ENCODE data around the gene NCAM2.

NCAM2 gene

DNA sequence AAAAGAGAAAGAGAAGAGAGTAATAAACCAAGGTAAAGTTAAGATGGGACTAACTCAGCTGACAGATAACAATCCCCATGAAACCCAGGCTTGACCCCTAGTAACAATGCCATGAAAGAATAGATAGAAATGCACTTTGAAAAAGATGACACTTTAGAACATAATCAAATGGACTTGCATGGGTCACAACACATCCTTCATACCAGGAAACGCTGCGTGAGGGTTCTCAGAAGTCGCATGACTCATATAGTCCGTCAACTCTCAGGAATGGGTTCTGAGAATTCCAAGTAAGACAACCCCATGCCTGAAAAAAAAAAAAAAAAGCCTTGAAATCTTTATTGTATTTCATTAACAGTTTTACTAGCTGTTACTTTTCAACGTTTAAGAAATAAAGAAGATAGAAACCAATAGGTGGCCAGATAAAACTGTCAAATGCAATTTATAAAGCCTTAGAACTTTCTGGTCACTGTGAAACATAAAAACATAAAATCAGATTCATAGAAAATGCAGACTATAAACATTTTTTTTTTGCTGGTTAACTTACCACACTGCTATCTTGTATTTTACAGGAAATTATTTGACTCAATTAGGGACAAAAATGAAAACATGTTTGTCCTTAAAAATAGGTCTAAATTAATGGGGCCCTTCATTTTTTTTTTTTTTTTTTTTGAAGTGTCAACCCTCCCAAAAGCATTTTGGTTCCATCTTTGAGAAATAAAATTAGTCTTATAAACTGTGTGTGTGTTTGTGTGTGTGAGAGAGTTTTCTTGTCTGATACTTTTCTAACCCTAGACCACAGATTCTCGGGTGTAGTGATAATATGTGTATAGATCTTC, 202.1 kb downstream of the NCAM2 start:
- no peak overlapping the region for H3K4me3 ChIP-seq (ENCODE audit: low read depth in 1 of 2, low read length in 2 of 2)

DNA sequence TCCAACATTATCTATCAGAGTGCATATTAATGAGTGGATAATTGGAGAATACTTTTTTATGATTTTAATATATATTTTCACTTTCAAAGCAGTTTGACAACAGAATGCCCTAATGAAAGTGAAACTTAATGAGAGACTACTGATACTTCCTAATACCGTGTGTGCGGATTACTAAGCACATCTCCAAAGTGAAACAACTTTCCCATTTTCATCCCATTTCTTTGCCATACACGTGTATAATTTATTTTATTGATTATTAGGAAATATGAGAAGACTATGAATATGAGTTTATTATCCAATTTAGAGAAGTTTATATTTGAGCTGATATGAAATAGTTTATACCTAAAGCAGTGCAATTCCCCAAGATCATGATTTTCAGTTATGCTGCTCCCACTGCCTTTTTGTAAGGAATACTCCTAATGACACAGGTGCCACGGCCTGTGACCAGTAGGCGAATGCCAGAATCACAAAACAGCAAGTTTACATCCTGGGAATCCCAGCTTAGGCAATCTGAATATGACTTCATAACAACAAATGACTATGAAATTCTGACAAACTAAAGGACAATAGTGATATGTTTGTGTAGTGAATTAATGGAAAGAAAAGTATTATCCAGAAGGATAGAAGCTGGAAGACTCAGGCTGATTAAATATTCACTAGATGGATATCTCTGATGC, 202.9 kb downstream of the NCAM2 start:
- H3K27ac ChIP-seq (ENCODE audit: low read depth, low read length), result peak overlapping the region; percentile 66

More for the DNA sequence above, 202.1 kb downstream of the NCAM2 start:
- H3K4me1 ChIP-seq (ENCODE audit: insufficient read depth, low read length), result peaks cover 27% of the 10 kb centered on the region
- H3K9ac ChIP-seq (ENCODE audit: low read length), result no peak overlapping the region
- H3K27me3 ChIP-seq (ENCODE audit: control insufficient read depth in 1 of 2, insufficient read depth in 2 of 2, low read length in 2 of 2), result no peaks in the 10 kb centered on the region
- peak overlapping the region; percentile 66 for H3K27ac ChIP-seq (ENCODE audit: low read depth, low read length)
- no peaks in the 10 kb centered on the region for H3K36me3 ChIP-seq (ENCODE audit: insufficient read depth, low read length)
- no peaks in the 10 kb centered on the region for H3K9me3 ChIP-seq (ENCODE audit: low read length)

DNA sequence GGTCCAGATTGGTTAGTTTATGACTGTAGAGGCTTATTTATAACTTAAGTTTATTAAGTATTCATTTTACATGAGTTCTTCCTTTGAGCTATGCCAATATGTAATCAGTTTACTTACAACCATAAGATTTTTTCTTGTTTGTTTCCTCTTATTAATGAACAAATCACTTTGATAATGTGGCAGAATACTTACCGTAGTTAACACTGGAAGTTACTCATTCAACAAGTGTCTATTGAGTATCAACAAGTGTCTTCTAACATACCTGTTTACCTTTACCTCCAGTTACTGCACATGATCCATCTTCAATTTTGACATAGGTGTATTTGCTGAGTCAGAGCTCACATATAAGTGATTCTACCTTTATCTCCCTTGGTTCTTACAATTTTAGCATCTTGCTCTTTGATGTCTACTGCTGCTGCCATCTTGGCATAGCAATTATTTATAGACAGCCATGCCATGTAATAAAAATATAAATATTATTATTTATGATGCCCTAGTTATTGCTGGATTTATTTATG, 205.7 kb downstream of the NCAM2 start:
- H3K36me3 ChIP-seq (ENCODE audit: insufficient read depth, low read length), result no peaks in the 10 kb centered on the region
- H3K27me3 ChIP-seq (ENCODE audit: control insufficient read depth in 1 of 2, insufficient read depth in 2 of 2, low read length in 2 of 2), result no peaks in the 10 kb centered on the region
- no peaks in the 10 kb centered on the region for H3K9me3 ChIP-seq (ENCODE audit: low read length)
- H3K9ac ChIP-seq (ENCODE audit: low read length), result no peak overlapping the region
- H3K4me3 ChIP-seq (ENCODE audit: low read depth in 1 of 2, low read length in 2 of 2), result no peak overlapping the region
- peaks cover 23% of the 10 kb centered on the region for H3K4me1 ChIP-seq (ENCODE audit: insufficient read depth, low read length)
- no peak overlapping the region for H3K27ac ChIP-seq (ENCODE audit: low read depth, low read length)

More for the DNA sequence above, 202.9 kb downstream of the NCAM2 start:
- no peak overlapping the region for H3K4me3 ChIP-seq (ENCODE audit: low read depth in 1 of 2, low read length in 2 of 2)
- H3K27me3 ChIP-seq (ENCODE audit: control insufficient read depth in 1 of 2, insufficient read depth in 2 of 2, low read length in 2 of 2), result no peaks in the 10 kb centered on the region
- H3K9me3 ChIP-seq (ENCODE audit: low read length), result no peaks in the 10 kb centered on the region
- no peak overlapping the region for H3K9ac ChIP-seq (ENCODE audit: low read length)
- H3K4me1 ChIP-seq (ENCODE audit: insufficient read depth, low read length), result peaks cover 26% of the 10 kb centered on the region
- no peaks in the 10 kb centered on the region for H3K36me3 ChIP-seq (ENCODE audit: insufficient read depth, low read length)

DNA sequence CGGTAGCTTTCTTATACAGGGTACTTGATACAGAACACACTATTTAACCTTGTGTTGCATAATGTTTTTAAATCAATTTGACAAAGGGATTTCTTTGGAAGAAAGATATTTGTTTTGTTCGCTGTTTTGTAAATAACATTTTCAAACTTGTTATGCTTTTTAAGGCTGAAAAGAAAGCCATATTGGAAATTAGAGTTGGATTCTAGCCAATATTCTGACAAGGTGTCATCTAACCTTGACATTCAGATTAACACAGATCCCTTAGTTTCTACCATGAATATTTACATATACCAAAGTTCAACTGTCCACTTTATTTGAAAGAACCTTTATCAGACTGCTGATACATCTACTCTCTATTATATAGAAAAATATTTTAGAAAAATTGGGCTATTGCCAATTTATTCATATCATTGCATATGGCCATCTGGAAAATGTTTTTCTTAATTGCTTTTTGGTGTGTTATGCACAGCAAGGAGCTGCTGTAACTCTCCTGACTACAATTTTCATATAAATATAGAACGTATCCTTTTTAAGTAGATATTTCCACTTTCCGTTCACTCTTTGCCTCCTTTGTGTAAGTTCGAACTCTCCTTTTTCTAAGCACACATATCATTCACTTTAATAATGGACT, 206.3 kb downstream of the NCAM2 start:
- Histone ChIP-seq H3K36me3 (ENCODE audit: insufficient read depth, low read length) (no peaks in the 10 kb centered on the region), H3K9ac (ENCODE audit: low read length) (no peak overlapping the region), H3K27ac (ENCODE audit: low read depth, low read length) (no peak overlapping the region), H3K4me3 (ENCODE audit: low read depth in 1 of 2, low read length in 2 of 2) (no peak overlapping the region), H3K4me1 (ENCODE audit: insufficient read depth, low read length) (peaks cover 17% of the 10 kb centered on the region), H3K27me3 (ENCODE audit: control insufficient read depth in 1 of 2, insufficient read depth in 2 of 2, low read length in 2 of 2) (no peaks in the 10 kb centered on the region), H3K9me3 (ENCODE audit: low read length) (no peaks in the 10 kb centered on the region)

DNA sequence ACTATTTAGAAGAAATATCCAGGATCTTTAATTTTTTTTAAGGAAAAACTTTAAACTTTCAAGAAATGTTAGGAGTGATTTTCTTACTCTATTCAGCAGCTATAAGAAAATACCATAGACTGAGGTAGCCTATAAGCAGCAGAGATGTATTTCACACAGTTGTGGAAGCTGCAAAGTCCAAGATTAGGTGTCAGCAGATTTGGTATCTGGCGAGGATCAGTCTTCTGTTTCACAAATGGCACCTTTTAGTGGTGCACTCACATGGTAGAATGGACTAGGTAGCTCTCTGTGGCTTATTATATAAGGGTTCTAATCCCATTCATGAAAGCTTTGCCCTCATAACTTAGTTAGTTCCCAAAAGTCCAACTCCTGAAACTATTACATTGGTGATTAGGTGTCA, 207.4 kb downstream of the NCAM2 start:
- Histone ChIP-seq H3K4me3 (ENCODE audit: low read depth in 1 of 2, low read length in 2 of 2) (no peak overlapping the region), H3K27ac (ENCODE audit: low read depth, low read length) (no peak overlapping the region), H3K9ac (ENCODE audit: low read length) (no peak overlapping the region), H3K4me1 (ENCODE audit: insufficient read depth, low read length) (peaks cover 6% of the 10 kb centered on the region), H3K9me3 (ENCODE audit: low read length) (no peaks in the 10 kb centered on the region), H3K36me3 (ENCODE audit: insufficient read depth, low read length) (no peaks in the 10 kb centered on the region), H3K27me3 (ENCODE audit: control insufficient read depth in 1 of 2, insufficient read depth in 2 of 2, low read length in 2 of 2) (no peaks in the 10 kb centered on the region)

DNA sequence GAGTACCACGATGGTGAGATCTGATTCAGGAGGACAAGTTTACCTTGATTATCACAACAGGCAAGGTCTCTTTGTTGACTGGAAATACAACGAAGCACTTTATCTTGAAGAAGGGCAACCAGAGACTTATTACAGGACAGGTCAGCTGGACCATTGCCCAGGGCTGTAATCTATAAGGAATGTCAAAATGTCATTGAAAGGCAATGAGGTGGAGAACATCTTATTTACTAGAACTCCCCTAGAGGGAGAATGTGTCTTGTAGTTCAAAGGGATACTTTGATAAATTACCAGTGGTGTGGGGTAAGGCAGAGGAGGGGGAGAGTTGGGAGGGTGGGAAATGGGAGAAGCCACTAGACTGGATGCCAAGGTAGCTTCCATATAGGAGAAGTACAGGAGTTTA, 212.3 kb downstream of the NCAM2 start:
- H3K4me3 ChIP-seq (ENCODE audit: low read depth in 1 of 2, low read length in 2 of 2), result no peak overlapping the region
- H3K4me1 ChIP-seq (ENCODE audit: insufficient read depth, low read length), result no peaks in the 10 kb centered on the region
- H3K27me3 ChIP-seq (ENCODE audit: control insufficient read depth in 1 of 2, insufficient read depth in 2 of 2, low read length in 2 of 2), result no peaks in the 10 kb centered on the region
- H3K9ac ChIP-seq (ENCODE audit: low read length), result no peak overlapping the region
- H3K9me3 ChIP-seq (ENCODE audit: low read length), result no peaks in the 10 kb centered on the region
- H3K36me3 ChIP-seq (ENCODE audit: insufficient read depth, low read length), result no peaks in the 10 kb centered on the region
- H3K27ac ChIP-seq (ENCODE audit: low read depth, low read length), result no peak overlapping the region

DNA sequence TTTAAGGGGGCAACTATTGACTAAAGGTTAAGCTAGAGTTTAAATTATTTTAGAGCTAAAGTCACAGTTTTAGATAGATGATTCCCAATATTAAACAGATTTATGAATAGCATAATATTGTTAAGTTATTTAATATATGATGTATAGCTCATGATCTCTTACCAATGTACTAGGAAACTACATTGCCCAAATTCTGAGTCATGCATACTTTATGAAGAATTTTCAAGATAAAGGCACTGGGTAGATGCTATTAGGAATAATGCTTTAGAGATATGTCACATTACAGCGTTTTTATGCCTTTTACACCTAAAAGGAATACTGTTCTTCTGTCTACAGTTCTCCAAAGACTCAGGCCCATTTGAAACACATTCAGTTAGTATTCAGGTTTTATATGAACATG, 215.1 kb downstream of the NCAM2 start:
- Histone ChIP-seq H3K27me3 (ENCODE audit: control insufficient read depth in 1 of 2, insufficient read depth in 2 of 2, low read length in 2 of 2) (no peaks in the 10 kb centered on the region), H3K9ac (ENCODE audit: low read length) (no peak overlapping the region), H3K36me3 (ENCODE audit: insufficient read depth, low read length) (no peaks in the 10 kb centered on the region), H3K4me1 (ENCODE audit: insufficient read depth, low read length) (no peaks in the 10 kb centered on the region), H3K4me3 (ENCODE audit: low read depth in 1 of 2, low read length in 2 of 2) (no peak overlapping the region), H3K27ac (ENCODE audit: low read depth, low read length) (no peak overlapping the region), H3K9me3 (ENCODE audit: low read length) (no peaks in the 10 kb centered on the region)

DNA sequence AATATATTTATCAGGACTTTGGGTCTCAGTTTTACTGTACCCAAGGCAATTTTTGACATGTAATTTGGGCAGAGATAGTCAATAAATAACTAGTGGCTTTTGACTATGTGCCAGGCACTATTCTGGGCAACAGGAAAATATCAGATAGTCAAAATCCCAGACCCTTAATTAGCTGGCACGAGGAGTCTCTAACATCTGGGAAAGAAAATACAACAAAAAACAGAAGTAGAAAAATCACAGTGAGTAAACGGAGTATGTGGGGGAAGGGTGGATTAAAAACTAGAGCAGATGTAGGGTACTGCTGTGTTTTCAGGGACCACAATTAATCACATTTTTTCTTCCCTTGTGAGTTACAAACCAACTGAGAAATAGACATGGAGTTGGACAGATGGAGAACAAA, 217.8 kb downstream of the NCAM2 start:
- H3K36me3 ChIP-seq (ENCODE audit: insufficient read depth, low read length), result no peaks in the 10 kb centered on the region
- no peak overlapping the region for H3K9ac ChIP-seq (ENCODE audit: low read length)
- no peak overlapping the region for H3K27ac ChIP-seq (ENCODE audit: low read depth, low read length)
- H3K27me3 ChIP-seq (ENCODE audit: control insufficient read depth in 1 of 2, insufficient read depth in 2 of 2, low read length in 2 of 2), result no peaks in the 10 kb centered on the region
- H3K4me3 ChIP-seq (ENCODE audit: low read depth in 1 of 2, low read length in 2 of 2), result no peak overlapping the region
- H3K4me1 ChIP-seq (ENCODE audit: insufficient read depth, low read length), result no peaks in the 10 kb centered on the region
- H3K9me3 ChIP-seq (ENCODE audit: low read length), result no peaks in the 10 kb centered on the region

DNA sequence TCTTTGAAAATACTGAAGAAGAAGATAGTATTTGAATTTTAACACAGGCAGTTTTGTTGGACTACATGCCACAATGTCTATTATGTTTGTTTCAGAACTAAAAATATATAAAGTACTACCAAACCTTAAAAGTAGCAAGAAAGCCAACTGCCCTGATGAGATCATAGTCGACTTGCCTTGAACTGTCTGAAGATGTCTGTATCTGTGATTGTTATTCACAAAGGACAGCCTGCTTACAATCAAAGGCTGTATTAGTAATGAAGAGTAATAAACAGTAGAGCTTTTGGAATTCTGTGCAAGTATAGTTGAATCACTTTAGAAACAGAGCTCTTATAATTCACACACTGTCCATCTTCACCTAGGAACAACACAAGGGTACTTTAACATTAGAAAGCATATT, 228.3 kb downstream of the NCAM2 start:
- Histone ChIP-seq H3K27me3 (ENCODE audit: control insufficient read depth in 1 of 2, insufficient read depth in 2 of 2, low read length in 2 of 2) (no peaks in the 10 kb centered on the region), H3K27ac (ENCODE audit: low read depth, low read length) (no peak overlapping the region), H3K9ac (ENCODE audit: low read length) (no peak overlapping the region), H3K4me3 (ENCODE audit: low read depth in 1 of 2, low read length in 2 of 2) (no peak overlapping the region), H3K9me3 (ENCODE audit: low read length) (no peaks in the 10 kb centered on the region), H3K4me1 (ENCODE audit: insufficient read depth, low read length) (no peaks in the 10 kb centered on the region), H3K36me3 (ENCODE audit: insufficient read depth, low read length) (no peaks in the 10 kb centered on the region)

DNA sequence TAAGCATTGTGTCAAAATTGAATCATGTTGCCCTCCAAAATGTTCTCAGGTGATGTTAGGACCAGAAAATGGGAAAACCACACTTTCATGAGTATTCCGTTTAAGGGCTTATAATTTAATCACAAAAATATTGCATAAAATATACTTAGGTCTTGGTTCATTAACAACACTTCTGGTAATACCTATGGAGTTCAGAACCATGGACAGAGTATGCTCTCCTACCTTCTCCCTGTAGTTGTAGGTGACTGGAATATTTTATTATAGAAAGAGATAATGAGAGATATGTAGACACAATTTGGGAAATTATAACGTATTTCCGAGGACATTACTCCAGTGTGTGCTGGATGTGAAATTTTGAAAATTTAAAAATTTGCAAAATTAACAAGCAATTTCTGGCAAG, 232.5 kb downstream of the NCAM2 start:
- Histone ChIP-seq H3K4me1 (ENCODE audit: insufficient read depth, low read length) (no peaks in the 10 kb centered on the region), H3K9me3 (ENCODE audit: low read length) (no peaks in the 10 kb centered on the region), H3K27ac (ENCODE audit: low read depth, low read length) (no peak overlapping the region), H3K4me3 (ENCODE audit: low read depth in 1 of 2, low read length in 2 of 2) (no peak overlapping the region), H3K27me3 (ENCODE audit: control insufficient read depth in 1 of 2, insufficient read depth in 2 of 2, low read length in 2 of 2) (no peaks in the 10 kb centered on the region), H3K9ac (ENCODE audit: low read length) (no peak overlapping the region), H3K36me3 (ENCODE audit: insufficient read depth, low read length) (no peaks in the 10 kb centered on the region)

DNA sequence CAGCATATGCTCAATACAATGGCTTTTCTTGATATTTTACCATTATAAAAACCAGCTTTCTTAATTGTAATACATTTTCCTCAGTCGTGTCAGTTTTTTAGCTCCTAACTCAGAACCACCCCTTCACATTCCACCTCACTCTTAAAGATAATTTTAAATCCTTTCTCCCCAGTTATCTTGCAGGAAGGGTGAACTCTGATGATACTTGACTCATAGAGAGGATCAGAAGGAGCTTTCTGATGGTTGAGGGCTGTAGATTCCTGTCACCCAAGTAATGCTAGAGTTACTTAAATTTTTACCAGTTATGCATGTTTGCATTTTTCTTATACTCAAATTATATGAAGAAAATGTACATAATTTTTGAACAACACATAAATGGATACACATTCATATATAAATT, 233.7 kb downstream of the NCAM2 start:
- Histone ChIP-seq H3K9me3 (ENCODE audit: low read length) (no peaks in the 10 kb centered on the region), H3K4me1 (ENCODE audit: insufficient read depth, low read length) (no peaks in the 10 kb centered on the region), H3K36me3 (ENCODE audit: insufficient read depth, low read length) (no peaks in the 10 kb centered on the region), H3K27ac (ENCODE audit: low read depth, low read length) (no peak overlapping the region), H3K9ac (ENCODE audit: low read length) (no peak overlapping the region), H3K27me3 (ENCODE audit: control insufficient read depth in 1 of 2, insufficient read depth in 2 of 2, low read length in 2 of 2) (no peaks in the 10 kb centered on the region), H3K4me3 (ENCODE audit: low read depth in 1 of 2, low read length in 2 of 2) (no peak overlapping the region)
